ENCODE data around the gene NEDD4L.

NEDD4L gene

GRCh38 chr18:58054041-58054781, 10.2 kb downstream of the NEDD4L start:
- no peak for DNase-seq

DNA sequence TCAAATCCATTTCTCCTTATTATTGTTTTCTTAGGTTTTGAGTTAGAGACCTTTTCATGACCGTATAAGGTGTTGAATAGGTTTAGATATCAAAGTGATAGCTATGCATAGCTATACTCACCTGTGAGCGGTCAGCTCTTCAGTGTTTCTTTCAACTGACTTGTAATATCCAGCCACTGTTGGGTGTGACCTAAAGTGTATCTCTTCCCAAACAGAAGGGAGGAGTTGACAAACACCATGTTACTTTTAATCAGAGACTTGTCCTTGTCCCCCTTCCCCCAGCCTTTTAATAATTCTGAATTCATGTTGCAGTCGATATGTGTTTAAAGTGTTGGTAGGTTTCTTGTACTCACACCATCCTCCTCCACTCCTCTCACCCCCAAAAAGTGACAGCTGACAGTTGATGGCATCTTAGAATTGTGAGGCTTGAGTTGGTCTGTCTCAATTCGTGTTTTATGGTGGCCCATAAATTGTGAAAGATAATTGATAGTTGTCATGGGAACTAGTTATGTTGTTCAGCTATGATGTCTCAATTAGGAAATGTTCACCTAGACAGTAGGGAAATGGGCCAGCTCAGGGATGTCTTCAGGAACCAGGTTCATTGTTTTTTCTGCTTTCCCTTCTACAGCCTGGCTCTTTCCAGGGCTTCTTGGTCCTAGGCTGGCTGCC, 12.0 kb downstream of the NEDD4L start:
- DNase-seq = peak; percentile 85

- no peak for DNase-seq
These were observed 12.8 kb downstream of the NEDD4L start for GRCh38 chr18:58056852-58057251.

- DNase-seq = no peak
These were observed 13.4 kb downstream of the NEDD4L start for GRCh38 chr18:58057291-58057965.

DNA sequence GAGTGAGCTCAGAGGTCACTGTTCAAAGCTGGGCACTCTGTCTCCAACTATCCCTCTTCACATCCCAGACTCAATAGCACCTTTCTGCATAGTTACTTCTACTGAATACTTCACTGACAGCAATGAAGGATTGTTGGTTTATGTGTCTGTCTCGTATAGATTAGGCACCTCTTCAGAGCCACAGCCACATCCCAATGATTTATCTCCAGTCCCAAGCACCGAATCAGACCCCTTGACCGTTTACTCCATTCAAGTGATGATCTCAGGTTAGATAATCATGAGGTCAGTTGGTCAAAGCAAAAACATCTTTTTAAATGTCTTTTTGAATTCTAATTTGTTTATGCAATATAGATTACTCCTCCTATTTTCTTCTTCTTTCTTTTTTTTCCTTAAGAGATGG, 14.7 kb downstream of the NEDD4L start:
- DNase-seq = peak; percentile 57

- DNase-seq = no peak
These were observed 16.2 kb downstream of the NEDD4L start for GRCh38 chr18:58060254-58060653.

DNA sequence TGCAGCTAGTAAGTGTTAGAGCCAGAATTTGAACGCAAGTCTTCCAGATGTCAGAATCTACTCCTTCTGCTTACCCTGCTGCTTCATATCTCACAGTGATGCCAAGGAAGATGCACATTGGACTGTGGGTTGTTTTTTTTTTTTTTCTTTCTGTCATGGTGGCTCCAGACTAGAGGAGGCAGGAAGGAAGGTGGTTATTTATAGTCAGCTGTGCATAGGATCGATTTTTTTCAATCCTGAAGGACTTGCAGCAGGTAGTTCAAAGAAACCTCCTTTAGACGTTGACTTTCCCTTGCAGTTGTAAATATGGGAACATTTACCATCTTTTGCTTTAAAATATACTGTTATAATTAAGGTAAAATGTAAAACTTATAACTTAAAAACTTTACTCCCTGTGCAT, 17.3 kb downstream of the NEDD4L start:
- DNase-seq = no peak

- peak; percentile 70 for DNase-seq
These were observed 20.5 kb downstream of the NEDD4L start for GRCh38 chr18:58064406-58064998.

- no peak for DNase-seq
These were observed 21.9 kb downstream of the NEDD4L start for GRCh38 chr18:58065956-58066355.

DNA sequence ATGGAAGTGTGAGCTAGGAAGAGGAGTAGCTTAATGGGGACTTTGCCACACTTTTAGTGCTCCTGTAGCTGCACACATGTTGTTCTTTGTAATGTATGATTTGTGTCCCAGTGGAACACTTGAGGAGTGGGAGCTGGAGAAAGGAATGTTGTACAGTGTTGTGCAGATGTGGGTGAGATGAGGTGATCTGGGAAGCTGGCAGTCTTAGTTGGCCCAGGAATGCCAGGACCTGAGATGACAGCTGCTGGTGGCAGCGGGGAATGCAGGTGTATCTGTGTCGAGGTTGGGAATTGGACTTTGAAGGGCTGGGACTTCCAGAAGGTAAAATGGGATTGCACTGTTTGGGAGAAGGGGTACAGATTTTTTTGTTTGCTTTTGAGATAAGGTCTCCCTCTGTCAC, 23.6 kb downstream of the NEDD4L start:
- no peak for DNase-seq

DNA sequence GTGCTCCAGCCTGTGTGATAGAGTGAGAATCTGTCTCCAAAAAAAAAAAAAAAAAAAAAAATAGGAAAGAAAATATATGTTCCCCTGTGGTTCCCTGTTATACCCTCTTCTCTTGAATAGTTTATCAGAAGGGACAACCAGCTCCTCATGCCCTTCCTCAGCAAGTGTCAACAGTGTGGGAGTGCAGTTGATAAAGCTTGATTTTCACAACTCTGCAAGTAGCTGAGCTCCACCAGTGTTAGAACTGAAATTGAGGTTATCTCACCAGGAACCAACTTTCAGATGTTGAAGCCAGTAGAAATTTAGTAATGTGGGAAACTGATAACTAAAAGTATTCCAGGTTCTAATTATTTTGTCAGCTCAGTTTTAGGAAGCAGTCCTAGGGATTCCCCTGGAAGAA, 25.1 kb downstream of the NEDD4L start:
- DNase-seq = peak; percentile 87

DNA sequence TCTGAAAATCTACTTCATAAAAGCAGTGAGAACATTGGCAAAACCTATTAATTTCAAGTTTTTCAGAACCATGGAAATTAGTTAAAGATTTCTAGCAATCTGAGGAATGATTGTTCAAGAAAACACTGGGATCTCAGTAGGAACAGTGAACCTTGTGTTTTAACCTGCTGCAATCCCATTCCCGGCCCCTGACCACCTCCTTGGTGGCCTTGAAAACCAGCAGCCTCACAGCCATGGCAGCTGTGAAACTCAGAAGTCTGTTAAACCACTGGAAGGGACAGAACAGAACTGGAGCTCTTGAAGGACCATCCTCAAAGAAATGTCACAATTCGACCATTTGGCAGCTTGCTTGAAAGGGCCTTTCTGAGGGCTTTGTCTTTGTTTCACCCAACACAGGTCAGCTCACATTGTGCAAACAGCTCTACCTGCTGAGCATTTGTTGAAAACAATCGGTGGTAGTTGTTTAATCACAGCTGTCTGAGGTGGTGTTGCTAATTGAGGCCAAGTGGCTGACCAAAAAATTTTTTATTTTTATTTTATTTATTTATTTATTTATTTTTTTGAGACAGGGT, 25.8 kb downstream of the NEDD4L start:
- no peak for DNase-seq

DNA sequence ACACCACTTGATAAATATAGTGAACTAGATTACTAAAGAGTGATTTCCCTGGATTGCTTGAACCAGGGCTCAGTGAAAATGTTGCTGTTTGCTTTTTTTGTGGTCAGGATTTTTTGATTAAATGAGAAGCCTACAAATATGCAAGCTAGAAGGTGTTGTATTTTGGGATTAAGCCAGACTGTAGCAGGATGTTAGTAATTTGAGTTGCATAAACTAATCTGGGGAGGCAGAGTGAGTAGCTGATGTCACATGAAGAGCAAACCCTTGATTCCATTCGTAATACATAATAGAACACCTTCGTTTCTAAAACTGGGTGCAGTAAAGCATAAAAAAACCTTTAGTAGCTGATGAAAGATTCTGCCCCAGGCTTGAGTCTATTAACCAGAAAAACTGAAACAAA, 32.0 kb downstream of the NEDD4L start:
- DNase-seq = no peak

- no peak for DNase-seq
These were observed 33.3 kb downstream of the NEDD4L start for GRCh38 chr18:58077329-58077728.

- peak; percentile 98 for DNase-seq
These were observed 35.0 kb downstream of the NEDD4L start for GRCh38 chr18:58078889-58079573.

DNA sequence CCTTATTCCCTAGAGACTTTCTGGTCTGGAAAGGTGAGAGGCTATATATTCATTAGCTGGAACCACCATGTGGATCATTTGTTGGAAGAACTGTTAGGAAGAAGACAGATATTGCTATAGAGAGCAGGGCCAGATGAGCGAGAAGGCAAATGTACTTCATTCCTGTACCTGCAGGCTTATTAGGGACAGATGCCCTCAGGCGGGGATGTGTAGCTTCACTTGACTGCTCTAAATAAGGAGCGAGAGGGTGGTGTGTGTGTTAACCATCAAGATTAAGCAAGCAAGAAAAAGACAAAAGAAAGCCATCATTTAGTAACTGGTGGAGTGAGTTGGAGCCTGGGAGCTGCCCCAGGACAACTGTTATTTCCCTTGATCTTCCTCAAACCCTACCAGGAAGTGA, 36.4 kb downstream of the NEDD4L start:
- peak; percentile 30 for DNase-seq

DNA sequence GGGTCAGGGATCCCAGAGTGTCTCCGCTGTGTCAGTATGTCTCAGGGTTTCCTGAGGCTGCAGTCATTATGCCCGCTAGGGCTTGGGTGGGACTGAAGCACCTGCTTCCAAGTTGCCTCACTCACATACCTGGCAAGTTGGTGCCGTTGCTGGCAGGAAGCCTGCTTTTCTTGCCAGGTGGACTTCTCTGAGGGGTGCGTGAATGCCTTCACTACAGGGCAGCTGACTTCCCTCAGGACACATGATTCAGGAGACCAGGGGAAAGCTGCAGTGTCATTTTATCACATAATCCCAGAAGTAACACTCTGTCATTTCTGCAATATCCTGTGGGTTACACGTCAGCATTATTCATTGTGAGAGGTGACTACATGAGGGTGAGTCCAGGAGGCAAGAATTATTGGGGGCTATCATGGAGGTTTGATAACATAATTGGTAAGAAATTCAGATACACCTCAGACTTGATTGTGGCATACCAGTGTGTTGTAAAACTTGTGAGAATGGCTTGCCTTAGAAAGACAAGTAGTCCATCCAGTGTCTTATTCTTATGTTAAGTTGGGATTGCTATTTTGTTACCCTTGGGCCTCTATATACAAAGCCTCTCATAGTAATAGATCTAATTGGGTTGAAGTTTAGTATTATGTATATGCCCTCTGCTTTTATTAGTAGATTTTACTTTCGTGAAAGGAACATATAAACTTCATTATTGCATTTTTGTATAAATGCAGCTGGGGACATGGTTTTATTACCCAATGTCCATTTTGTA, 44.1 kb downstream of the NEDD4L start:
- DNase-seq = peak; percentile 83

DNA sequence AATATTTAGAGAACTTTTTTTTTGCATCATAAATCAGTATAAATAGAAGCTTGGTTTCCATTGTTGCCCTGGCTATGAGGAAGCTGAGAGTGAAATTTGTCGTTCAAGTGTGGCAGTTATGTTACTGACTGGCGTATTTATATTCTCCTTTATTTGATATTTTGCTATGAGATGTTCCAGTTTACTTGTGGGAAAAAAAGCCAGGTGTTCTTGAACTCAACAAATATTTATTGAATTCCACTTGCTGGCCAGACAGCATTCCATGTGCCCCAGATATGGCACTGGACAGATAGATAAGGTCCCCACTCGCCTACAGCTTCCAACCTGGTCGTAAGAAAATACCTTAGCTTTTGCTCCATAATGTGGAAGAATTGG, 44.7 kb downstream of the NEDD4L start:
- no peak for DNase-seq

DNA sequence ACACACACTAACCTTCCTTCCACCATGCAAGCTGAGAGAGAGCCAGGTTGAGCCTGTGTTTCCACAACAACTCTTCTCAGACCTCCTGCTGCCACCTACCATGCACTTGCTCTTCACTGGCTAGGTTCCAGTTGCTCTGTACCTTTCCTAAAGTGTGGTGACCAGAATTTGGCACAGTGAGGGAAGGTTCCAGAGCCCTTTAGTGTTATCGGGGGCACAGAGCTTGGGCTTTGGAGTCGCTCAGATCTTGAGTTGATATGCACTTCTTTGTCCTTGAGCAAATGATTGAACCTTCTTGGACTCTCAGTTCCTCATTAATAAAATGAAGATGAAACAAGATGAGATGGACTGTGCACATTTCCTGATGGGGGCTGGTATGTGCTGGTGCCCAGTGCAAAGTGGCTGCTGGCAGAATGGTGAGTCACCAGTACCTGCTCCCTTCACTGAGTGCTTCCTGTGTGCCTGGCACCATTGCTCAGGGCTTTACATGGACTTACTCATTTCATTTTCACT, 47.1 kb downstream of the NEDD4L start:
- DNase-seq = no peak

DNA sequence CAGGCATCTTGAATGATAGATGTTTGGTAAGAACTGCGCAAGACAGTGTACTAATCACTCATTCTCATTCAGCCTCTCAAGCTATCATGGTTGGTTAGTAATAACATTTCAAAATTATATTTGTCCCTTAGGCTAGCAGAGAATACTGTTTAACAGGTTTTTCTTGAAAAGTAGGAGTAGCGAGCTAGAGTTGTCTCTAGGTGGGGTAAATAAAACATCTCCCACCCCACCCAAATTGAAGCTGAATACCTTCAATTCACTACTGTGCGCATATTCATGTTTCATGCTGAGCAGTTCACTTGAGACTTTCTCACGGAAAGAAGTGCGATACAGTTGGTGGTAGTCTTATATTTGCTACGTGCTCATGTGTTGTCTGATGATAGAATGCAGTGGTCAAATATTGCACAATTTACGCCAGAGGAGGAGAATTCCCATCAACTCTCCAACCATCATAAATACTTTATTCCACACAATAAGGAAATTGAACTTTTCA, 49.3 kb downstream of the NEDD4L start:
- DNase-seq = no peak

DNA sequence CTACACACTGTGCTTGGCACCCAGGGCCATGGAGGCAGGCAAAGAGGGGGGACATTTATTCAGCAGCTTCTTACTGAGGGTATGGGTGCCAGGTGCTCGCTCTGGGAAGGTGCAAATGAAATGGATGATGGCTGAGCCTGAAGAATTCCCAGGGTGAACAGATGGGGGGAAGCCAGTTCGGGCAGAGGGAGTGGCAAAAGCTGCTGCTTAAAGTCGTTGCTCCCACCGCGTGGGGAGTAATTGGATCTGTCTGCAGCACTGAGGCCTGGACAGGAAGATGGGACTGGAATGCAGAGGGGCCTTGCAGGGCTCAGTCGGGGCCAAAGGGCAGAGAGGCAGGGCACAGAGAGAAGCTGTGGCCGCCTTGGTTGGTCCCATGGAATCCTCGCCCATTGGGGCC, 51.2 kb downstream of the NEDD4L start:
- no peak for DNase-seq

GRCh38 chr18:58095655-58096054, 51.6 kb downstream of the NEDD4L start:
- DNase-seq = no peak

Measured in hematopoietic multipotent progenitor cell treated with erythropoietin and hydrocortisone succinate and interleukin-3 and kit ligand, for 8 days (in vitro differentiated cells).